Measurements from ENCODE around the gene KLHDC4.

KLHDC4 gene

GRCh38 chr16:87690911-87691685 lies 74.7 kb downstream of the KLHDC4 start:
- FAIRE-seq, result no peak
- DNase-seq (ENCODE audit: insufficient read length, low spot score), result no peak
- TF ChIP-seq, protein P1, sequence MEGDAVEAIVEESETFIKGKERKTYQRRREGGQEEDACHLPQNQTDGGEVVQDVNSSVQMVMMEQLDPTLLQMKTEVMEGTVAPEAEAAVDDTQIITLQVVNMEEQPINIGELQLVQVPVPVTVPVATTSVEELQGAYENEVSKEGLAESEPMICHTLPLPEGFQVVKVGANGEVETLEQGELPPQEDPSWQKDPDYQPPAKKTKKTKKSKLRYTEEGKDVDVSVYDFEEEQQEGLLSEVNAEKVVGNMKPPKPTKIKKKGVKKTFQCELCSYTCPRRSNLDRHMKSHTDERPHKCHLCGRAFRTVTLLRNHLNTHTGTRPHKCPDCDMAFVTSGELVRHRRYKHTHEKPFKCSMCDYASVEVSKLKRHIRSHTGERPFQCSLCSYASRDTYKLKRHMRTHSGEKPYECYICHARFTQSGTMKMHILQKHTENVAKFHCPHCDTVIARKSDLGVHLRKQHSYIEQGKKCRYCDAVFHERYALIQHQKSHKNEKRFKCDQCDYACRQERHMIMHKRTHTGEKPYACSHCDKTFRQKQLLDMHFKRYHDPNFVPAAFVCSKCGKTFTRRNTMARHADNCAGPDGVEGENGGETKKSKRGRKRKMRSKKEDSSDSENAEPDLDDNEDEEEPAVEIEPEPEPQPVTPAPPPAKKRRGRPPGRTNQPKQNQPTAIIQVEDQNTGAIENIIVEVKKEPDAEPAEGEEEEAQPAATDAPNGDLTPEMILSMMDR (IDR thresholded peaks at IDR 0.05; ENCODE audit: insufficient read depth, missing control alignments), result no peak

- FAIRE-seq, result no peak
Measured at GRCh38 chr16:87689956-87690465, 75.8 kb downstream of the KLHDC4 start.

DNA sequence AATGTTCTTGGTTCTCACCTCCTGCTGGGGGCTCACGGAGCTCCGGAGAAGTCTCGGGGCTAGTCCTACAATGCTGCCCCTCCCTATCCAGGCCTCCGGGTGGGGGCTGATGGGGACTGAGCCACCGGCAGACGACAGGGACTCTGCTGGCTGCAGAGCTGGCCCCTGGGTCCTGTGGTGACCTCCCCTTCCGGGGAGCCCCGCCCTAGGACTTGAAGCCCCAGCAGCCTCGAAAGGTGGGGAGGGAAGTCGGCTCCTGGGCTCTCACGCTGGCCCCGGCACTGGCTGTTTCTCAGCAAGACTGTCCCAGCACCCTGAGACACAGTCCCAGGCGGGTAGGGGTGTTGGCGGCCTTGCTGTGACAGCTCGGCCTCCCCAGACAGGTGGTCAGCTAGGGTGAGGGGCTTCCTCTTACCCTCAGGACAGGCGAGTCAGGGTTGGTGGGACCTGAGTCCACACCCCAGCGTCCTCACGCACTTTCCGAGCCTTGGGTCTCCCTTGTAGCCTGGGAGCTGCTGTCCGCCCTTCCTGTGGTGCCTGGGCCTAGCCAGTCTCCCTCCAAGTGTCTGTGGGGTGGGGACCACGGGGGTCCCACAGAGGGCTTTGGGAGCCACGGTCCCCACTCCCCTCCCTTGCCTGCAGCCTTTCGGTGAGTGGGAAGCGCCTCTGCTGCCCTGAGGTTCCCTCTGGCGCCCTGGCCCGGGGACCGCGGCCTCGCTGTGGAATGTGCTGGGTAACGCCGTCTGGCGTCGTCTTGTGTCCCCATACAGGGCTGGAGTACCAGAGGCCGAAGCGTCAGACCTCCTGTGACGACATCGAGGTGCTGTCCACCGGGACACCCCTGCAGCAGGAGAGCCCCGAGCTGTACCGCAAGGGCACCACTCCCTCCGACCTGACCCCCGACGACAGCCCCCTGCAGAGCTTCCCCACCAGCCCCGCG lies 76.6 kb downstream of the KLHDC4 start:
- TF ChIP-seq, protein P1 (IDR thresholded peaks at IDR 0.05; ENCODE audit: insufficient read depth, missing control alignments), result no peak
- FAIRE-seq (no peak), DNase-seq (ENCODE audit: insufficient read length, low spot score) (no peak)

More at GRCh38 chr16:87689956-87690465, 75.8 kb downstream of the KLHDC4 start:
- no peak for DNase-seq (ENCODE audit: insufficient read length, low spot score)
- TF ChIP-seq, protein P1 (IDR thresholded peaks at IDR 0.05; ENCODE audit: insufficient read depth, missing control alignments), result no peak

DNA sequence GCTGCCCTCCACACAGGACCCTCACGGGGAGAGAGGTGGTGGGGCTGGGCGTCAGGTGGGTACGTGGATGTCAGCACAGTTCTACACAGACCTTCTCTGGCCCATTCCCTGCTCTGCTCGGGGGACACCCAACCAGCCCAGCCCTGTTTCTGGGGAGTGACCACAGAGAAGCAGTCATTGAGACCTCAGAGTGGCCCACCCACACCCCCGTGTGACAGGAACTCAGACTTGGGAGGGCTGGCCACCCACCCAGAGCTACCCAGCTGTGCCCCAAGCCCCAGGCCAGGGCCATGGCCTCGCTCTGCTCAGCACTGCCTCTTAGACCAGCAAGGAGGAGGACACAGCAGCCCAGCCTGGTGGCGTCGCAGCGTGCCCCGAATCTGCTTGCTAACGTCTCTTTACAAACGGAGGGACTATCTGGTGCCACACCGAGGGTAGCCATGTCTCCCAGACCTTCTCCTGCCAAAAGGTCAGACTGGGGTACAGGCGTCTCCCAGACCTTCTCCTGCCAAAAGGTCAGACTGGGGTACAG lies 77.7 kb downstream of the KLHDC4 start:
- TF ChIP-seq, protein P1 (IDR thresholded peaks at IDR 0.05; ENCODE audit: insufficient read depth, missing control alignments), result no peak
- FAIRE-seq (no peak), DNase-seq (ENCODE audit: insufficient read length, low spot score) (no peak)

- DNase-seq (ENCODE audit: insufficient read length, low spot score), result no peak
- TF ChIP-seq, protein P1 (IDR thresholded peaks at IDR 0.05; ENCODE audit: insufficient read depth, missing control alignments), result no peak
- no peak for FAIRE-seq
Measured at GRCh38 chr16:87687126-87687910, 78.5 kb downstream of the KLHDC4 start.

- DNase-seq (ENCODE audit: insufficient read length, low spot score) (no peak), FAIRE-seq (no peak)
- TF ChIP-seq, protein P1 (IDR thresholded peaks at IDR 0.05; ENCODE audit: insufficient read depth, missing control alignments), result no peak
Measured at GRCh38 chr16:87686697-87687096, 79.1 kb downstream of the KLHDC4 start.

Measured in D721Med (cell line).